ENCODE results near the gene EFS.
"Not testable (repeated sequence)": the region's sequence is repeated elsewhere in the genome, so short reads cannot be mapped to it uniquely, and the experiment has no call there.

The EFS gene

GRCh38 chr14:23396126-23396525 lies 31.2 kb upstream of the EFS start:
- DNase-seq, result no peak
- no peak overlapping the region for H3K4me2 ChIP-seq (ENCODE audit: low read depth, low read length)
- peaks cover 12% of the 10 kb centered on the region for H3K27me3 ChIP-seq (replicated peaks; ENCODE audit: insufficient read depth, low read length)
- H3K9me2 ChIP-seq (replicated peaks; ENCODE audit: insufficient read depth, low read length), result no peaks in the 10 kb centered on the region
- no peaks in the 10 kb centered on the region for H3K79me2 ChIP-seq (ENCODE audit: low read length)
- no peak overlapping the region for H3K4me3 ChIP-seq (ENCODE audit: low read length)
- no peak overlapping the region for H3K27ac ChIP-seq (ENCODE audit: low read length)
- no peaks in the 10 kb centered on the region for H3K4me1 ChIP-seq (ENCODE audit: low read length)
- no peaks in the 10 kb centered on the region for H3K9me3 ChIP-seq (replicated peaks; ENCODE audit: insufficient read depth, low read length)
- TF ChIP-seq EZH2phosphoT487 (IDR thresholded peaks at IDR 0.05; ENCODE audit: low read length) (no peak), EZH2 (optimal IDR thresholded peaks at IDR 0.05; ENCODE audit: low read depth, low read length) (no peak), CTCF (IDR thresholded peaks at IDR 0.05; ENCODE audit: low read length) (no peak)
- no peaks in the 10 kb centered on the region for H3F3A ChIP-seq (ENCODE audit: insufficient read depth, low read length)
- no peak overlapping the region for H3K9ac ChIP-seq (ENCODE audit: low read length)
- H3K36me3 ChIP-seq (replicated peaks; ENCODE audit: insufficient read depth, low read length), result no peaks in the 10 kb centered on the region
- no peaks in the 10 kb centered on the region for H4K20me1 ChIP-seq (ENCODE audit: insufficient read depth, low read length)
- no peak overlapping the region for H2AFZ ChIP-seq (ENCODE audit: low read length)

GRCh38 chr14:23392613-23393012 lies 27.6 kb upstream of the EFS start:
- no peak overlapping the region for H3K4me3 ChIP-seq (ENCODE audit: low read length)
- no peaks in the 10 kb centered on the region for H3F3A ChIP-seq (ENCODE audit: insufficient read depth, low read length)
- no peaks in the 10 kb centered on the region for H3K36me3 ChIP-seq (replicated peaks; ENCODE audit: insufficient read depth, low read length)
- no peaks in the 10 kb centered on the region for H3K9me3 ChIP-seq (replicated peaks; ENCODE audit: insufficient read depth, low read length)
- no peak overlapping the region for H3K27ac ChIP-seq (ENCODE audit: low read length)
- DNase-seq, result no peak
- no peak overlapping the region for H2AFZ ChIP-seq (ENCODE audit: low read length)
- peaks cover 23% of the 10 kb centered on the region for H3K27me3 ChIP-seq (replicated peaks; ENCODE audit: insufficient read depth, low read length)
- H3K4me1 ChIP-seq (ENCODE audit: low read length), result no peaks in the 10 kb centered on the region
- no peak overlapping the region for H3K9ac ChIP-seq (ENCODE audit: low read length)
- H3K9me2 ChIP-seq (replicated peaks; ENCODE audit: insufficient read depth, low read length), result no peaks in the 10 kb centered on the region
- TF ChIP-seq CTCF (IDR thresholded peaks at IDR 0.05; ENCODE audit: low read length) (no peak), EZH2phosphoT487 (IDR thresholded peaks at IDR 0.05; ENCODE audit: low read length) (no peak), EZH2 (optimal IDR thresholded peaks at IDR 0.05; ENCODE audit: low read depth, low read length) (no peak)
- no peaks in the 10 kb centered on the region for H3K79me2 ChIP-seq (ENCODE audit: low read length)
- no peak overlapping the region for H3K4me2 ChIP-seq (ENCODE audit: low read depth, low read length)
- H4K20me1 ChIP-seq (ENCODE audit: insufficient read depth, low read length), result no peaks in the 10 kb centered on the region

GRCh38 chr14:23389871-23390270 lies 24.9 kb upstream of the EFS start:
- H3K9ac ChIP-seq (ENCODE audit: low read length); H3K9me3 ChIP-seq (replicated peaks; ENCODE audit: insufficient read depth, low read length); H4K20me1 ChIP-seq (ENCODE audit: insufficient read depth, low read length); H3K4me3 ChIP-seq (ENCODE audit: low read length); H3K4me1 ChIP-seq (ENCODE audit: low read length); H3K4me2 ChIP-seq (ENCODE audit: low read depth, low read length); H3K9me2 ChIP-seq (replicated peaks; ENCODE audit: insufficient read depth, low read length); H3K79me2 ChIP-seq (ENCODE audit: low read length); H2AFZ ChIP-seq (ENCODE audit: low read length); H3K36me3 ChIP-seq (replicated peaks; ENCODE audit: insufficient read depth, low read length); DNase-seq; H3K27ac ChIP-seq (ENCODE audit: low read length); H3F3A ChIP-seq (ENCODE audit: insufficient read depth, low read length): not testable (repeated sequence)
- peaks cover 28% of the 10 kb centered on the region for H3K27me3 ChIP-seq (replicated peaks; ENCODE audit: insufficient read depth, low read length)

- Histone ChIP-seq H3K9me2 (replicated peaks; ENCODE audit: insufficient read depth, low read length) (no peaks in the 10 kb centered on the region), H3K36me3 (replicated peaks; ENCODE audit: insufficient read depth, low read length) (no peaks in the 10 kb centered on the region), H3K4me1 (ENCODE audit: low read length) (no peaks in the 10 kb centered on the region), H3K9me3 (replicated peaks; ENCODE audit: insufficient read depth, low read length) (no peaks in the 10 kb centered on the region), H3K4me2 (ENCODE audit: low read depth, low read length) (no peak overlapping the region), H3K9ac (ENCODE audit: low read length) (no peak overlapping the region), H3K27me3 (replicated peaks; ENCODE audit: insufficient read depth, low read length) (peaks cover 28% of the 10 kb centered on the region), H2AFZ (ENCODE audit: low read length) (no peak overlapping the region), H4K20me1 (ENCODE audit: insufficient read depth, low read length) (no peaks in the 10 kb centered on the region), H3F3A (ENCODE audit: insufficient read depth, low read length) (no peaks in the 10 kb centered on the region), H3K4me3 (ENCODE audit: low read length) (no peak overlapping the region), H3K79me2 (ENCODE audit: low read length) (no peaks in the 10 kb centered on the region), H3K27ac (ENCODE audit: low read length) (no peak overlapping the region)
- TF ChIP-seq EZH2 (optimal IDR thresholded peaks at IDR 0.05; ENCODE audit: low read depth, low read length) (no peak), EZH2phosphoT487 (IDR thresholded peaks at IDR 0.05; ENCODE audit: low read length) (no peak), CTCF (IDR thresholded peaks at IDR 0.05; ENCODE audit: low read length) (no peak)
- no peak for DNase-seq
Observed at GRCh38 chr14:23389396-23389795, 24.4 kb upstream of the EFS start.

Measured in MM.1S (cell line).